GM18517 (cell line): ENCODE measurements around the gene HSPA12A.

Experiments
- ATAC-seq: cut with Tn5 transposase; IDR thresholded peaks from one replicate; pipeline ENCODE4 v1.9.1; 2021; ENCODE audit warnings: mild to moderate bottlenecking, moderate library complexity; ENCODE audit not compliant: unreplicated experiment

HSPA12A gene

GRCh38 chr10:116694243-116694926 is 48.0 kb downstream of the HSPA12A start:
- ATAC-seq, result no peak

GRCh38 chr10:116692225-116692624 is 50.1 kb downstream of the HSPA12A start:
- no peak for ATAC-seq

GRCh38 chr10:116691635-116692034 is 50.7 kb downstream of the HSPA12A start:
- no peak for ATAC-seq

GRCh38 chr10:116690356-116691322 is 51.7 kb downstream of the HSPA12A start:
- no peak for ATAC-seq

GRCh38 chr10:116689744-116690143 is 52.6 kb downstream of the HSPA12A start:
- ATAC-seq, result no peak

- ATAC-seq, result no peak
These were observed 53.4 kb downstream of the HSPA12A start for GRCh38 chr10:116688741-116689495.

- no peak for ATAC-seq
These were observed 54.1 kb downstream of the HSPA12A start for GRCh38 chr10:116688241-116688711.

GRCh38 chr10:116687633-116688032 is 54.7 kb downstream of the HSPA12A start:
- ATAC-seq, result no peak

GRCh38 chr10:116686632-116687031 is 55.7 kb downstream of the HSPA12A start:
- ATAC-seq, result no peak

GRCh38 chr10:116685807-116686206 is 56.6 kb downstream of the HSPA12A start:
- ATAC-seq, result no peak

GRCh38 chr10:116684781-116685180 is 57.6 kb downstream of the HSPA12A start:
- ATAC-seq, result no peak

GRCh38 chr10:116683821-116684220 is 58.5 kb downstream of the HSPA12A start:
- ATAC-seq, result no peak

- ATAC-seq, result no peak
These were observed 59.2 kb downstream of the HSPA12A start for GRCh38 chr10:116683166-116683565.

- no peak for ATAC-seq
These were observed 63.0 kb downstream of the HSPA12A start for GRCh38 chr10:116679351-116679750.

GRCh38 chr10:116676633-116677032 is 65.7 kb downstream of the HSPA12A start:
- ATAC-seq, result no peak

- no peak for ATAC-seq
These were observed 66.2 kb downstream of the HSPA12A start for GRCh38 chr10:116676118-116676517.

GRCh38 chr10:116674901-116675423 is 67.4 kb downstream of the HSPA12A start:
- no peak for ATAC-seq

GRCh38 chr10:116673866-116674265 is 68.5 kb downstream of the HSPA12A start:
- ATAC-seq, result no peak

- no peak for ATAC-seq
These were observed 69.5 kb downstream of the HSPA12A start for GRCh38 chr10:116672891-116673290.

GRCh38 chr10:116671274-116671926 is 71.0 kb downstream of the HSPA12A start:
- ATAC-seq, result no peak
